Gastroesophageal sphincter (tissue), 4 donors: Measurements from ENCODE around the gene WNT16. TPM values are rescaled to one million over a fixed set of nuclear protein-coding genes. Genes with fewer than 3 reads are reported as not detected.
A peak's percentile ranks its signal among the peaks of the same experiment; 100 is the strongest.

ENCODE experiments used
- ATAC-seq: fragments of 150-250 bp; one replicate; pipeline ENCODE4 v1.9.1; 2016; ENCODE audit warnings: mild to moderate bottlenecking, moderate library complexity
- H3K27ac ChIP-seq, 4 donors: fragments of 200-600 bp; sonication (generic) in 3 of 4; 1 replicate in 3 of 4; 2 replicates in 1 of 4; pipeline ENCODE4 v1.5.1; 2016 to 2019
- H3K27me3 ChIP-seq: fragments of 200-600 bp; sonication (generic); one replicate; pipeline ENCODE4 v1.5.1; 2019
- H3K36me3 ChIP-seq, 2 donors: fragments of 200-600 bp; sonication (generic); one replicate each; pipeline ENCODE4 v1.5.1; 2019; ENCODE audit warnings: control low read depth in 1 of 2
- H3K4me1 ChIP-seq, 3 donors: fragments of 200-600 bp; sonication (generic); 1 replicate in 2 of 3; 2 replicates in 1 of 3; pipeline ENCODE4 v1.5.1; 2016 to 2019; ENCODE audit warnings: control low read depth in 2 of 3
- H3K4me3 ChIP-seq, 2 donors: fragments of 200-600 bp; sonication (generic); one replicate each; pipeline ENCODE4 v1.5.1; 2019; ENCODE audit warnings: mild to moderate bottlenecking in 1 of 2, moderate library complexity in 1 of 2
- H3K9me3 ChIP-seq, 3 donors: fragments of 200-600 bp; sonication (generic); one replicate each; pipeline ENCODE4 v1.5.1; 2017 to 2019; ENCODE audit warnings: control low read depth in 2 of 3
- CTCF ChIP-seq, 4 experiments: fragments of 200-600 bp in 2 of 4; fragments of 450-650 bp in 2 of 4; sonication (generic) in 1 of 4; IDR thresholded peaks; one replicate each; pipeline ENCODE4 v1.5.1; 2017 to 2019; ENCODE audit warnings: antibody characterized with exemption in 4 of 4, mild to moderate bottlenecking in 2 of 4, moderate library complexity in 2 of 4
- EP300 ChIP-seq: sonication (generic); formaldehyde crosslinking; IDR thresholded peaks from one replicate; pipeline ENCODE4 v1.6.1; 2017; ENCODE audit warnings: antibody characterized with exemption, mild to moderate bottlenecking
- POLR2A ChIP-seq, 2 donors: fragments of 450-650 bp; IDR thresholded peaks; one replicate each; pipeline ENCODE4 v1.6.1; 2017; ENCODE audit warnings: antibody characterized with exemption in 2 of 2, mild to moderate bottlenecking in 2 of 2, moderate library complexity in 1 of 2
- POLR2AphosphoS5 ChIP-seq: sonication (generic); formaldehyde crosslinking; IDR thresholded peaks from one replicate; pipeline ENCODE4 v1.6.1; 2017; ENCODE audit warnings: antibody characterized with exemption
- WGBS, 2 donors: methylation state at CpG; one replicate each; pipeline ENCODE4 v1.1.5; 2018; ENCODE audit warnings: low coverage in 1 of 2; 5-methylcytosine and 5-hydroxymethylcytosine counted together
- total RNA-seq, 4 donors: library from RNA; depleted of rRNA; stranded (reverse); fragments of >200 nt; gene quantifications; one replicate each; pipeline ENCODE4 v1.1.0, GENCODE V29; 2016

Gene WNT16
- total RNA-seq = under 1 TPM in 3 of 4 donors, not detected in 1; 0.13 to 0.17 (median 0.16) TPM

- WGBS, 2 donors = 7 to 66% methylated on average over 3 to 11 of the region's 27 CpGs
- no peaks in the 10 kb centered on the region for H3K36me3 ChIP-seq
- H3K27ac ChIP-seq = no peak within 1 kb of the TSS
- no peak for TF ChIP-seq POLR2A (IDR thresholded peaks at IDR 0.05)
- TF ChIP-seq POLR2AphosphoS5 = no peak
- TF ChIP-seq CTCF (IDR thresholded peaks at IDR 0.05) = no peak
- no peak for TF ChIP-seq EP300
- H3K4me3 ChIP-seq = peak within 1 kb of the TSS in 1 of 2 donors; percentile 45
- ATAC-seq = no peak
- H3K27me3 ChIP-seq = peaks cover 60% of the 10 kb centered on the region
- no peaks in the 10 kb centered on the region for H3K9me3 ChIP-seq
- H3K4me1 ChIP-seq = peaks cover 0 to 21% (median 12%) of the 10 kb centered on the region in 3 donors
Observed at GRCh38 chr7:121328508-121329190, at the start of gene WNT16. Gene WNT16, plus strand, starts transcription at chr7:121329000. Its CDS starts 293 bp downstream, at chr7:121329293.

- H3K4me1 ChIP-seq = no peaks in the 10 kb centered on the region
- H3K27ac ChIP-seq = no peak overlapping the region
- no peaks in the 10 kb centered on the region for H3K9me3 ChIP-seq
- ATAC-seq = no peak
- TF ChIP-seq POLR2AphosphoS5 = no peak
- no peak for TF ChIP-seq POLR2A (IDR thresholded peaks at IDR 0.05)
- no peaks in the 10 kb centered on the region for H3K27me3 ChIP-seq
- no peak overlapping the region for H3K4me3 ChIP-seq
- WGBS, 2 donors = 89 to 92% methylated on average over 2 of the region's 2 CpGs
- H3K36me3 ChIP-seq = peaks cover 0 to 32% of the 10 kb centered on the region in 2 donors
Observed at GRCh38 chr7:121279060-121279620, 49.7 kb upstream of the WNT16 start.

GRCh38 chr7:121279822-121280221, 49.0 kb upstream of the WNT16 start:
- H3K27ac ChIP-seq = no peak overlapping the region
- H3K4me3 ChIP-seq = no peak overlapping the region
- H3K27me3 ChIP-seq = no peaks in the 10 kb centered on the region
- 90% methylated on average over 4 of the region's 4 CpGs; no CpG with 5 or more reads in 1 of the 2 donors for WGBS, 2 donors
- no peaks in the 10 kb centered on the region for H3K9me3 ChIP-seq
- no peak for ATAC-seq
- no peaks in the 10 kb centered on the region for H3K4me1 ChIP-seq
- TF ChIP-seq EP300 (no peak), POLR2AphosphoS5 (no peak), POLR2A (IDR thresholded peaks at IDR 0.05) (no peak), CTCF (IDR thresholded peaks at IDR 0.05) (no peak)
- H3K36me3 ChIP-seq = peaks cover 0 to 36% of the 10 kb centered on the region in 2 donors

- Histone ChIP-seq H3K9me3 (no peaks in the 10 kb centered on the region), H3K4me3 (no peak overlapping the region), H3K36me3 (peaks cover 0 to 44% of the 10 kb centered on the region in 2 donors), H3K27me3 (no peaks in the 10 kb centered on the region), H3K27ac (no peak overlapping the region), H3K4me1 (no peaks in the 10 kb centered on the region)
- 86 to 94% methylated on average over 1 of the region's 1 CpG for WGBS, 2 donors
- ATAC-seq = no peak
- TF ChIP-seq EP300 = no peak
- TF ChIP-seq CTCF (IDR thresholded peaks at IDR 0.05) = no peak
- TF ChIP-seq POLR2AphosphoS5 = no peak
- TF ChIP-seq POLR2A (IDR thresholded peaks at IDR 0.05) = no peak
Observed at GRCh38 chr7:121280656-121281055, 48.1 kb upstream of the WNT16 start.

- H3K9me3 ChIP-seq = no peaks in the 10 kb centered on the region
- H3K36me3 ChIP-seq = peaks cover 0 to 53% of the 10 kb centered on the region in 2 donors
- no peak for TF ChIP-seq EP300
- TF ChIP-seq POLR2AphosphoS5 = no peak
- no peak for TF ChIP-seq POLR2A (IDR thresholded peaks at IDR 0.05)
- TF ChIP-seq CTCF (IDR thresholded peaks at IDR 0.05) = no peak
- no peaks in the 10 kb centered on the region for H3K4me1 ChIP-seq
- H3K4me3 ChIP-seq = no peak overlapping the region
- no peak for ATAC-seq
- no peak overlapping the region for H3K27ac ChIP-seq
- no peaks in the 10 kb centered on the region for H3K27me3 ChIP-seq
- 75 to 82% methylated on average over 3 of the region's 3 CpGs for WGBS, 2 donors
Observed at GRCh38 chr7:121282129-121282528, 46.7 kb upstream of the WNT16 start.
